Measurements from ENCODE around the gene WASF2. TPM values are rescaled to one million over a fixed set of nuclear protein-coding genes. Genes with fewer than 3 reads are reported as not detected.

WASF2 gene
- total RNA-seq, 4 donors from 2014 or later: 53.8 to 76.6 (median 70.3) TPM

- TF ChIP-seq POLR2A (IDR thresholded peaks at IDR 0.05) (no peak), CTCF (IDR thresholded peaks at IDR 0.05) (no peak)
- intact Hi-C loops (cut with DNase I; ENCODE audit: low total_unique reads): no loop called here
- peak in 1 of 2 donors; percentile 67 for DNase-seq (ENCODE audit: low spot score in 2 of 2)
- no peak overlapping the region for H3K4me3 ChIP-seq (ENCODE audit: low read depth, poor library complexity, severe bottlenecking)
- 19 to 32% methylated on average over 17 to 21 of the region's 27 CpGs for WGBS, 2 donors
Measured at GRCh38 chr1:27527223-27527889, 37.4 kb upstream of the WASF2 start.

- WGBS, 2 donors: 31 to 41% methylated on average over 9 to 10 of the region's 10 CpGs
- DNase-seq (ENCODE audit: low spot score in 2 of 2): no peak
- TF ChIP-seq POLR2A (IDR thresholded peaks at IDR 0.05): no peak
- TF ChIP-seq CTCF (IDR thresholded peaks at IDR 0.05): peak in 1 of 3 donors; percentile 11
- H3K4me3 ChIP-seq (ENCODE audit: low read depth, poor library complexity, severe bottlenecking): no peak overlapping the region
- intact Hi-C loops (cut with DNase I; ENCODE audit: low total_unique reads): no loop called here
Measured at GRCh38 chr1:27526569-27527222, 36.7 kb upstream of the WASF2 start.

- intact Hi-C loops (cut with DNase I; ENCODE audit: low total_unique reads): no loop called here
- TF ChIP-seq POLR2A (IDR thresholded peaks at IDR 0.05) (no peak), CTCF (IDR thresholded peaks at IDR 0.05) (no peak)
- peak in 1 of 2 donors; percentile 63 for DNase-seq (ENCODE audit: low spot score in 2 of 2)
- 26 to 34% methylated on average over 15 to 16 of the region's 16 CpGs for WGBS, 2 donors
- no peak overlapping the region for H3K4me3 ChIP-seq (ENCODE audit: low read depth, poor library complexity, severe bottlenecking)
Measured at GRCh38 chr1:27525296-27526272, 35.6 kb upstream of the WASF2 start.

- 50 to 68% methylated on average over 8 of the region's 8 CpGs for WGBS, 2 donors
- H3K4me3 ChIP-seq (ENCODE audit: low read depth, poor library complexity, severe bottlenecking): no peak overlapping the region
- TF ChIP-seq CTCF (IDR thresholded peaks at IDR 0.05) (no peak), POLR2A (IDR thresholded peaks at IDR 0.05) (no peak)
- no peak for DNase-seq (ENCODE audit: low spot score in 2 of 2)
- intact Hi-C loops (cut with DNase I; ENCODE audit: low total_unique reads): no loop called here
Measured at GRCh38 chr1:27523337-27524020, 33.5 kb upstream of the WASF2 start.
